WTC11 (cell line): ENCODE data around the gene FBH1. TPM values are rescaled to one million over a fixed set of nuclear protein-coding genes. Genes with fewer than 3 reads are reported as not detected.

Experiments used
- ATAC-seq: fragments of 200-7000 bp; cut with Tn5 transposase; 2 replicates; pipeline ENCODE4 v1.10.0; 2021; ENCODE audit warnings: mild to moderate bottlenecking, moderate library complexity
- CTCF ChIA-PET: fragments of 300-600 bp; sonication (Branson Sonifier 250); formaldehyde crosslinking; loops from one replicate; lab custom pipeline; 2021; ENCODE audit warnings: antibody characterized with exemption; lab: Charles Lee
- POLR2A ChIA-PET: fragments of 350-600 bp; sonication (Branson Sonifier 250); formaldehyde crosslinking; loops from one replicate; lab custom pipeline; 2021; ENCODE audit warnings: antibody characterized with exemption; lab: Charles Lee
- DNase-seq: peaks from one replicate; pipeline ENCODE4 v3.0.0; 2021; ENCODE audit warnings: low spot score
- H3K27ac Mint-ChIP-seq: 2 replicates; pipeline ENCODE4 v1.8.0; 2021; ENCODE audit warnings: mixed read lengths
- H3K27me3 Mint-ChIP-seq: 2 replicates; pipeline ENCODE4 v1.8.0; 2021; ENCODE audit warnings: low read depth, mild to moderate bottlenecking, moderate library complexity, mixed read lengths
- H3K36me3 Mint-ChIP-seq: 2 replicates; pipeline ENCODE4 v1.8.0; 2021; ENCODE audit warnings: mixed read lengths
- H3K4me1 Mint-ChIP-seq: 2 replicates; pipeline ENCODE4 v1.8.0; 2022; ENCODE audit warnings: mixed read lengths
- H3K4me3 Mint-ChIP-seq: 2 replicates; pipeline ENCODE4 v1.8.0; 2021; ENCODE audit warnings: mild to moderate bottlenecking, moderate library complexity, mixed read lengths
- H3K9me3 Mint-ChIP-seq: 2 replicates; pipeline ENCODE4 v1.8.0; 2021; ENCODE audit warnings: mixed read lengths
- AFF4 ChIP-seq: sonication (generic); formaldehyde crosslinking; IDR thresholded peaks from 2 replicates; pipeline ENCODE4 v1.8.1; 2023; ENCODE audit warnings: mild to moderate bottlenecking, missing genetic modification reagents, borderline replicate concordance
- ATF1 ChIP-seq: sonication (generic); formaldehyde crosslinking; IDR thresholded peaks from 2 replicates; pipeline ENCODE4 v1.8.1; 2023; ENCODE audit warnings: mild to moderate bottlenecking, moderate library complexity, missing genetic modification reagents
- ATF6 ChIP-seq: sonication (generic); formaldehyde crosslinking; IDR thresholded peaks from 2 replicates; pipeline ENCODE4 v1.8.1; 2023; ENCODE audit warnings: mild to moderate bottlenecking, missing genetic modification reagents
- CBFB ChIP-seq: sonication (generic); formaldehyde crosslinking; IDR thresholded peaks from 2 replicates; pipeline ENCODE4 v1.8.1; 2022; ENCODE audit warnings: mild to moderate bottlenecking, low read depth, missing genetic modification reagents
- CREB1 ChIP-seq: sonication (generic); formaldehyde crosslinking; IDR thresholded peaks from 2 replicates; pipeline ENCODE4 v1.8.0; 2023; ENCODE audit warnings: mild to moderate bottlenecking, missing genetic modification reagents
- EMX1 ChIP-seq: fragments of 250-450 bp; sonication (Bioruptor Pico); IDR thresholded peaks from 2 replicates; pipeline ENCODE4 v1.8.0; 2021; ENCODE audit warnings: mild to moderate bottlenecking
- ESRRA ChIP-seq: sonication (generic); formaldehyde crosslinking; IDR thresholded peaks from 2 replicates; pipeline ENCODE4 v1.8.1; 2022; ENCODE audit warnings: mild to moderate bottlenecking, missing genetic modification reagents, borderline replicate concordance
- FOXP4 ChIP-seq: sonication (generic); formaldehyde crosslinking; IDR thresholded peaks from 2 replicates; pipeline ENCODE4 v1.8.0; 2022; ENCODE audit warnings: mild to moderate bottlenecking, missing genetic modification reagents
- GRHL2 ChIP-seq: fragments of 250-450 bp; sonication (Bioruptor Pico); IDR thresholded peaks from 2 replicates; pipeline ENCODE4 v1.8.0; 2022; ENCODE audit warnings: mild to moderate bottlenecking, moderate library complexity; ENCODE audit not compliant: insufficient replicate concordance, severe bottlenecking
- MAX ChIP-seq: sonication (generic); formaldehyde crosslinking; IDR thresholded peaks from 2 replicates; pipeline ENCODE4 v1.8.0; 2022; ENCODE audit warnings: mild to moderate bottlenecking, missing genetic modification reagents
- MXD4 ChIP-seq: fragments of 250-450 bp; sonication (Bioruptor Pico); IDR thresholded peaks from 2 replicates; pipeline ENCODE4 v1.8.0; 2021; ENCODE audit warnings: mild to moderate bottlenecking, moderate library complexity, borderline replicate concordance
- PREB ChIP-seq: sonication (generic); formaldehyde crosslinking; IDR thresholded peaks from 2 replicates; pipeline ENCODE4 v1.8.1; 2022; ENCODE audit warnings: mild to moderate bottlenecking, missing genetic modification reagents, moderate library complexity, borderline replicate concordance
- SMAD4 ChIP-seq: sonication (generic); formaldehyde crosslinking; IDR thresholded peaks from 2 replicates; pipeline ENCODE4 v1.8.0; 2022; ENCODE audit warnings: mild to moderate bottlenecking, missing genetic modification reagents
- TEAD1 ChIP-seq: sonication (generic); formaldehyde crosslinking; IDR thresholded peaks from 2 replicates; pipeline ENCODE4 v1.8.0; 2022; ENCODE audit warnings: mild to moderate bottlenecking, missing genetic modification reagents
- ZNF532 ChIP-seq: fragments of 250-450 bp; sonication (Bioruptor Pico); IDR thresholded peaks from 2 replicates; pipeline ENCODE4 v1.9.0; 2021; ENCODE audit warnings: mild to moderate bottlenecking, borderline replicate concordance
- total RNA-seq: library from RNA; stranded (reverse); gene quantifications from 3 replicates; pipeline ENCODE4 v1.2.3, GENCODE V29; 2021

FBH1 gene
- total RNA-seq, 1 experiment from 2014 or later = 66.8 TPM

GRCh38 chr10:5888843-5889623 lies 1.0 kb upstream of the FBH1 start:
- ChIA-PET POLR2A (interaction anchor here (0.5 to 1.3 kb wide), 5 partner anchors 75 to 412 kb away, joined by 4 to 7 read pairs (median 7); partner anchors contain the start of gene GDI2), CTCF (interaction anchor here (0.6 to 1.8 kb wide), 12 partner anchors 11 to 517 kb away, joined by 3 to 12 read pairs (median 4); partner anchors contain the start of gene GDI2)
- Mint-ChIP-seq H3K27ac (peak overlapping the region; percentile 27; the same call in 1 of the 2 replicates), H3K27me3 (no peaks in the 10 kb centered on the region), H3K4me1 (peaks cover 28% of the 10 kb centered on the region), H3K9me3 (no peaks in the 10 kb centered on the region), H3K36me3 (peaks cover 32% of the 10 kb centered on the region), H3K4me3 (peak overlapping the region; percentile 85)
- ATAC-seq (peak; percentile 36), DNase-seq (peak; percentile 60)
- TF ChIP-seq ESRRA (CRISPR knock-in tag) (no peak), MXD4 (no peak), GRHL2 (CRISPR knock-in tag) (no peak), ATF1 (CRISPR knock-in tag) (peak; percentile 50; the same call in 1 of the 2 replicates), PREB (CRISPR knock-in tag) (no peak), EMX1 (CRISPR knock-in tag) (no peak), TEAD1 (CRISPR knock-in tag) (peak; percentile 64; the same call in 1 of the 2 replicates), ATF6 (CRISPR knock-in tag) (no peak), CBFB (CRISPR knock-in tag) (0 out of 2 replicates have a peak, but pooled peaks have one; percentile 41), MAX (CRISPR knock-in tag) (no peak; the same call in 1 of the 2 replicates), SMAD4 (CRISPR knock-in tag) (no peak), AFF4 (CRISPR knock-in tag) (no peak), ZNF532 (CRISPR knock-in tag) (no peak), CREB1 (0 out of 2 replicates have a peak, but pooled peaks have one; percentile 24), FOXP4 (peak; percentile 57; the same call in 1 of the 2 replicates)
- TF ChIP-seq, all 79 proteins: peak for 5
